ENCODE results near the gene FHOD3. TPM values are rescaled to one million over a fixed set of nuclear protein-coding genes. Genes with fewer than 3 reads are reported as not detected.

FHOD3 gene
- total and polyA plus RNA-seq, 2 of the 4 experiments (the other 2 are of a cell fraction), result 14.6 to 16.0 TPM

- WGBS, 2 experiments (ENCODE audit: extremely low coverage in 2 of 2, insufficient read length in 1 of 2), result 69% methylated on average over 8 of the region's 10 CpGs; no CpG with 5 or more reads in 1 of the 2 experiments
- Histone ChIP-seq H3K9me1 (ENCODE audit: insufficient read depth, low read length) (peaks cover 24% of the 10 kb centered on the region), H4K5ac (ENCODE audit: low read depth, low read length) (peak overlapping the region; percentile 35), H3K18ac (ENCODE audit: low read depth, low read length) (peak overlapping the region; percentile 9; the same call in 1 of the 2 replicates), H3K27me3 (ENCODE audit: control insufficient read depth, insufficient read depth, low read length) (no peaks in the 10 kb centered on the region), H3K9ac (ENCODE audit: low read depth, low read length) (no peak overlapping the region), H3K36me3 (ENCODE audit: control insufficient read depth, insufficient read depth, low read length) (peaks cover 4% of the 10 kb centered on the region), H2BK15ac (ENCODE audit: low read depth, low read length) (peak overlapping the region; percentile 62; the same call in 1 of the 3 replicates), H3K4me1 (ENCODE audit: control insufficient read depth, insufficient read depth, low read length) (peaks cover 16% of the 10 kb centered on the region), H3K56ac (ENCODE audit: extremely low read depth, insufficient read depth, low read length) (no peak overlapping the region), H4K91ac (ENCODE audit: insufficient read depth, low read depth, low read length) (peak overlapping the region; percentile 60), H4K8ac (ENCODE audit: low read depth in 2 of 2, low read length in 2 of 2) (peak overlapping the region; percentile 50 to 76; a peak in 2 of 4 replicates), H4K20me1 (ENCODE audit: insufficient read depth, low read length) (no peaks in the 10 kb centered on the region), H2AK5ac (ENCODE audit: low read depth, low read length) (peak overlapping the region; percentile 97), H2BK5ac (ENCODE audit: low read depth, low read length, poor library complexity, severe bottlenecking) (peak overlapping the region; percentile 43), H3K4ac (ENCODE audit: low read depth, low read length) (peak overlapping the region; percentile 79), H2BK20ac (ENCODE audit: low read depth, low read length) (peak overlapping the region; percentile 92), H2BK120ac (ENCODE audit: low read depth, low read length) (peak overlapping the region; percentile 86), H3K79me1 (ENCODE audit: low read depth in 1 of 2, low read length in 2 of 2) (peaks cover 0 to 7% of the 10 kb centered on the region in 2 experiments; a peak in 2 of 4 replicates), H2AFZ (replicated peaks; ENCODE audit: low read length, poor library complexity) (peak overlapping the region; percentile 16), H3K14ac (replicated peaks; ENCODE audit: low read depth, low read length) (peak overlapping the region; percentile 43), H3K9me3 (ENCODE audit: control insufficient read depth, insufficient read depth, low read length) (no peaks in the 10 kb centered on the region), H2AK9ac (replicated peaks; ENCODE audit: low read depth, low read length, poor library complexity) (peak overlapping the region; percentile 74), H3K4me3 (ENCODE audit: insufficient read depth, low read depth, low read length) (no peak overlapping the region), H3K27ac (ENCODE audit: insufficient read depth, low read length) (no peak overlapping the region), H3K4me2 (ENCODE audit: low read depth, low read length) (no peak overlapping the region), H3K23ac (ENCODE audit: low read depth, low read length) (peak overlapping the region; percentile 57)
- in situ Hi-C loops (cut with MboI; ENCODE audit: low sequenced_read_pairs), result loop anchor here (5.0 to 10.0 kb wide), 2 partner anchors 76 to 474 kb away; no protein-coding TSS in a partner anchor
- TF ChIP-seq RAD21 (IDR thresholded peaks at IDR 0.05; ENCODE audit: low read length) (no peak), MAZ (IDR thresholded peaks at IDR 0.05; ENCODE audit: borderline replicate concordance, low read depth, low read length) (no peak), CTCF (conservative IDR thresholded peaks at IDR 0.05; ENCODE audit: low read depth, low read length) (no peak), USF2 (IDR thresholded peaks at IDR 0.05; ENCODE audit: low read depth, low read length) (no peak), CHD1 (IDR thresholded peaks at IDR 0.05; ENCODE audit: low read depth, low read length) (no peak), MXI1 (IDR thresholded peaks at IDR 0.05; ENCODE audit: borderline replicate concordance, low read depth, low read length) (no peak), CEBPB (IDR thresholded peaks at IDR 0.05; ENCODE audit: low read depth, low read length) (no peak), NFE2L2 (IDR thresholded peaks at IDR 0.05; ENCODE audit: low read depth, low read length) (no peak), SMC3 (IDR thresholded peaks at IDR 0.05; ENCODE audit: low read depth, low read length) (no peak), ELK1 (IDR thresholded peaks at IDR 0.05; ENCODE audit: borderline replicate concordance, low read depth, low read length) (no peak), MAFK (IDR thresholded peaks at IDR 0.05; ENCODE audit: low read depth, low read length) (no peak), RFX5 (IDR thresholded peaks at IDR 0.05; ENCODE audit: low read depth, low read length) (no peak), FOS (IDR thresholded peaks at IDR 0.05; ENCODE audit: low read depth, low read length) (no peak), POLR2A (IDR thresholded peaks at IDR 0.05; ENCODE audit: low read depth, low read length) (no peak), RCOR1 (IDR thresholded peaks at IDR 0.05; ENCODE audit: insufficient replicate concordance, low read length) (no peak)
- ChIA-PET CTCF (no interaction called here), POLR2A (ENCODE audit: unreplicated experiment) (no interaction called here)
- BruUV-seq (replicated peaks), result no TSS peak
- ATAC-seq (ENCODE audit: low read depth) (no peak), DNase-seq (peak; percentile 6)
- intact Hi-C loops (cut with micrococcal nuclease), result loop anchor here (5.0 to 10.0 kb wide), 5 partner anchors 186 to 1004 kb away; no protein-coding TSS in a partner anchor
- dilution Hi-C loops (cut with HindIII; ENCODE audit: low sequenced_read_pairs, unreplicated experiment), result no loop called here
These were observed 461.1 kb downstream of the FHOD3 start for GRCh38 chr18:36758623-36759022.

All from IMR-90 (cell line).